GM18517 (cell line): ENCODE measurements around the gene EARS2.
"Not testable (repeated sequence)": the region's sequence is repeated elsewhere in the genome, so short reads cannot be mapped to it uniquely, and the experiment has no call there.

Experiments used
- ATAC-seq: cut with Tn5 transposase; IDR thresholded peaks from one replicate; pipeline ENCODE4 v1.9.1; 2021; ENCODE audit warnings: mild to moderate bottlenecking, moderate library complexity; ENCODE audit not compliant: unreplicated experiment

Gene EARS2

DNA sequence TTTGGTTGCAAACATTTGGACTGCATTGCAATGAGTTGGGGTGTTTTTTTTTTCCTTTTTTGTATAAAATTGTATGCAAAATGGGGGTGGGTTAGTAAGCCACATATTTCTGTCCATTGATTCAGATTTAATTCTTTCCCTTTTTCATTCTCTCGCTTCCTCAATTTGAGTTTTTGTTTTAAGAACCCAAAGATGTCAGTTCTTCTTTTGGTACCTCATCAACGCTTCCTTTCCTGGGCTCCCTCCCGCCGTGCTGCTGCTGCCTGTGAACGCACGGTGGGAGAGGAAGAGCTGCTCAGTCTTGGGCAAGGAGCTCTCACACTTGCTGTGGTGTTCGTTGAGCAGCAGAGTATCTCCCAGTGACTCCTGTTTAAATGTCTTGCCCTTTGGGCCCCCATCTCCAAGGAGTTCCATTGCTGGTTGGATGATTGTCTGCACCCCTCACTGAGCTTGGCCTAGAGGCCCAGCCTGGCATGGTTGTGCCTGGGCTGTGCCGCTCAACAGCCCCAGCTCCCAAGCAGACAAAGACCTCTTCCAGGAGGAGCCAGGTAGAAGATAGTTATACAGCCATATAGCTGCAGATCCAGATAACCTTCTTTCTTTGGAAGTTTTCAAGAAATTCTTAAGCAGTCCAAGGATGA is 14.0 kb upstream of the EARS2 start:
- ATAC-seq: no peak

DNA sequence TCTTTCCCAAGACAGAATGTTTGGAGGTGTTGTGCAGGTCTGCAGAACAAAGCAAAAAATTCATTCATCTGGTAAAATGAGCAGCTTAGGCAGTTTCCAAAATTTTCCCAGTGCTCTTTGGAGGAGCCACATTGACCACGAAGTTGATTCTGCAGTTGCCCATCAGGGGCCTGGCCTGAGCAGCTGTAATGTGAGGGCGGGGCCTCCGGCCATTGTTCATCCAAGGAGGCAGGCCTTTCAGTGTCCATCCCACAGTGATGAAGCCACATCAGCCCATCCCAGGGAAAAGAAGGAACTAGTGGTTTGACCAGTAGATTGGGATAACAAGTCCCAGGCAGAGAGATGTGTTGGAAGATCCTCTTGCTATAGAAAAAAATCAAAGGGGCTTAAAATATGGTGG is 10.5 kb upstream of the EARS2 start:
- no peak for ATAC-seq

DNA sequence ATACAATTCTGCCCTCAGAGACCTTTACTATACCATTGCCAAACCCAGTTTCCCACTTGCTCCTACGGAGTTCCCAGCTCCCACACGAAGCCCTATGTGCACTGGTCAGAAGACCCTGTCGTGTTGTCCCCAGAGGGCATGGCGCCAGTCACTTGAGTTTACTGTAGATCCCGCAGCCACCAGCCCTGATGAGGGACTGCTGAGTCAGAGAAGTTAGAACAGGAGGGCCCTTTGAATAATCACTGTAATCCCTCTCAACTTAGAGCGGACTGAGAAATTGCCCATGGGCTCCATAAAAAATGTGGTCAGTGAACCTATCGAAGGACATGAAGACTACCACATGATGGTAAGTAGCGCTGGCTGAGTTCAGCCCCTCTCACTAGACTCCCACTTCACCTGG is 9.6 kb upstream of the EARS2 start:
- ATAC-seq: no peak

DNA sequence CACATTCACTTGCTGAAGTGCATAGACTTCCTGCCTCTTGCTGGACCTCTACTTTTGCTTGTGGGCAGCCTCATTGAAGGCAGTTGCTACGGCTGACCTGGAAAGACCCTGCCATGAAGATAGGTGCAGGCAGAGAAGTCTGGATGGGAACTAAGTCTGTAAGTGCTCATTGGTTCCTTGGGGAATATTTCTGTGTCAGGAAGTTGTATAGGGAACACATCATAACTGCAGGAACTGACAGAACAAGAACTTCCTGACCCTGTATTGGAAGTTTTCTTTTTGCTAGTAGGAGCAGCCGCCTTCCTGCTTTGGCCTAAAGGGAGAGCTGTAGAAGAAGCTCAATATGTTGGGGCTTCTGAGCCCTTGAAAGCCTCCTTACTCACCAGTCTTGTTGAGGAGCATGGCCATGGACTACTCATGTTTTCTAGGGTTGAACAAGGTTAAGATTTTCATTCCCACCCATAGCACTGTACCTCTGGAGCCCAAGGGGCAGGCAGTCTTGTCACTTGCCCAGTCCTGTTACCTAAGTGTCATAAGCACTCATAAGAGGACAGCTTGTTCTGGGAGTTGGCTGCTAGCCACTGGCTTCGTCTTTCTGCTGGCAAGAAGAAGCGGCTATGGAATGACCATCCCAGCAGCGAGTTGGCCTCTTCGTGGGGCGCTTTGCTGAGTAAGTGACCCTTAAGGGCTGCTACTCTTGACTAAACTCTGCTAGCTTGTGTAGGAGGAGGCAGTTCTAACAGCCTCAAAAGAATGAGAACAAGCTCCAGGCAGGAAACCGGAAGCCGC is 7.6 kb upstream of the EARS2 start:
- ATAC-seq: no peak

DNA sequence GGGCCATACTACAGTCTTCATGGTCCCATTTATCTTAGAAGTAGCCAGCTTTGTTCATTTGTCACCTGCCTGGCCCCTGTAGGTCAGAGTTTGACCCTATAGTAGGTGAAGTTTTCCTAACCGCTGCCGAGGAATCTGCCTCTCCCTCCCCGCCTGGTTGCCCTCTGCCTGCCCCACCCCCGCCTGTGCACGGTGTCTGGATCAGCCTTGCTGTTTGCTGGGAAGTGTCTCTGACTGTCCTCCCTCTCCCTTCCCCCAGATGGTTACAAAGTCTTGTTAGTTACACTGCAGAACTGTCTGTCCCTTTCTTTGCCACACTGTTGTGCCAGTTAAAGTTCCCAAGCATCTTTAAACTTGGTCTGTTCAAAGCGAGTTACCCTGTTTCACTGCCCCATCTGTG is 6.0 kb upstream of the EARS2 start:
- no peak for ATAC-seq

DNA sequence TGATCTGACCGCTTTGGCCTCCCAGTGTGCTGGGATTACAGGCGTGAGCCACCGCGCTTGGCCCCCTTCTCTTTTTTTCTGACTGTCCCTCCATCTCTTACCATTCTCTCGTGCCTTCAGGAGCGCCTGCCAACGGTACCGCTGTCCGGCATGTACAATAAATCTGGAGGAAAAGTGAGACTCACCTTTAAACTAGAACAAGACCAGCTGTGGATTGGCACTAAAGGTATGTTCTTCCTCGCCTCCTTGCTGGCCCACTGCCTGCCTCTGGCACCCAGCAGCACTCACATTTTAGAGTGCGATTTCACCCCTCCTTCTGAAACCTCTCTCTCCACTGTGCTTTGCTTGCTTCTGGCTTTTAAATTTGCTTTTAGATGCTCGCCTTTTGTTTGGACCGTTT is 5.4 kb upstream of the EARS2 start:
- no peak for ATAC-seq

DNA sequence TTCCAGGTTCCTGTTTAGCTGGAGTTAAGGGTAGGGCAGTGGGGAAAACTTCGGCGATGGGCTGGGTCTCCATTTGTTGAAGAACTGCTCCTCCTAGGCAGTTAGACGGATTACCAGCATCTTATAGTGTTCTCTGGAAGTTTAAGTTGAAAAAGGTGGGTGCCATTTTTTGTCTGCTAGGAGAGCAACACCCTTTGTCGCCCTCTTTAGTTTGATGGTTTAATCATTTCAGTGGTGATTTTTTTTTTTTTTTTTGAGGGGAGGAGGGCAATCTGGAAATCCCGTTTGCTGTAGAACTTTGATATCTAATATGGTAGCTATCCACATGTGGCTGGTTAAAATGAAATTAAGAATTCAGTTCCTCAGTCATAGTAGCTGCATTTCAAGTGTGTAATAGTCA is 4.4 kb upstream of the EARS2 start:
- no peak for ATAC-seq

DNA sequence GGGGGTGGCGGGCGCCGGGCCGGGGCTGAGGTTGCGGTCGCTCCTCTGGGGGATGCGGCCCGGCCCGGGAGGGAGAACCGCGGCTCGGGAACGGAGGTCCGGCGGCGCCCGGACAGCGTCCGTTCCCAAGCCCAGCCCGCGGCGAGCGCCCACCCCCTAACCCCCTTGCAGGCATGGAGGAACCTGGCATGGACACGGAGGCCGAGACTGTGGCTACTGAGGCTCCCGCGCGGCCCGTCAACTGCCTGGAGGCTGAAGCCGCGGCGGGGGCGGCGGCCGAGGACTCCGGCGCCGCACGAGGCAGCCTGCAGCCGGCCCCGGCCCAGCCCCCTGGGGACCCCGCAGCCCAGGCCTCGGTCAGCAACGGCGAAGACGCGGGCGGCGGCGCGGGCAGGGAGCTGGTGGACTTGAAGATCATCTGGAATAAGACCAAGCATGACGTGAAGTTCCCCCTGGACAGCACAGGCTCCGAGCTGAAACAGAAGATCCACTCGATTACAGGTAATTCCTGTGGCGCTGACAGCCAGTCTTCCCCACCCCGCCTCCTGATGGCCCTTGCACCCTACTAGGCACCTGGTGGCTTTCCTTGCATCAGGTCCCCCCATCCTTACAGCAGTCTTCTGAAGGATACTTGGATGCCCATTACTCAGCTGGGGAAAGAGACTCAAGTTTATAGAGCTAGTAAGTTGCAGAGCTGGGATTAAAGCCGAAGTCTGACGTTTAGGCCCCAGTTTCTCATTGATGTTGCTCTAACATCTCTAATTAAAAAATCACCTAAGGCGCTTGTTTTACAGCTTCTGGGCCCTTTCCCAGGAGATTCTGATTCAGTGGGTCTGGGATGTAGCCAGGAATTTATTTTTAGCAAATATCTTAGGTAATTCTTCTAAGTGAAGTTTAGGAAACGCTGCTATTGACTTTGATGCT is 891 bp upstream of the EARS2 start:
- peak; percentile 10 for ATAC-seq

DNA sequence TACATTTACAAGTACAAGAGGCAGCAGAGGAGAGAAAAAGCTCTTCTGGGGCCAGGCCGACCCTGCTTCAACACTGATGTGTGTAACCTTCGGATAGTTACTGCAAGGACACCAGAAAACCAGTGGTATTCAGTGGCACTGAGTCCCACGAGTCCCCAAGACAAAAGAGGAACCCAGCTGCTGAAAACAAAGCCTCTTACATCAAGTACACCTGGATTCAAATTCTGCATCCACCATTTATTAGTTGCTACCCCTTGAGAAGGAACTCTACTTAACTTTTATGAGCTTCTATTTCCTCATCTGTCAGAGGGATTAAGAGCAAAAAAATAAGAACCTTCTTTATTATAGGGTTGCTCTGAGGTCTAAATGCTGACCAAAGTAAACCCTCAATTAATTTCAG is 2.6 kb downstream of the EARS2 start:
- ATAC-seq: no peak

DNA sequence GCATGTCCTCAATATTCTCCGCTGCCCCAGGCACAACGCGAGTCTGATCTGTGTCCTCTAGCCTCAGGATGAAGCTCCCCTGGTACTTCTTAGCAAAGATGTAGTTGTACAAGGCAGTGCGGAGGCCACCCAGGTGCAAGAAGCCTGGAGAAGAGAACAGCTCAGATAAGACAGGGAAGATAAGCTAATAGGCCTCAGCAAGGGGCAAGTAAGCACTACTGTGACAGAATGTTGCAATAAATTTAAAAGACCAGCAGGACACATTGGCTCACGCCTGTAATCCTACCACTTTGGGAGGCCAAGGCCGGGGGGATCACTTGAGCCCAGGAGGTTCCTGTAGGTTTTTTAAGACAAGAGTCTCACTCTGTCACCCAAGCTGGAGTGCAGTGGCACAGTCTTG is 5.0 kb downstream of the EARS2 start:
- no peak for ATAC-seq

DNA sequence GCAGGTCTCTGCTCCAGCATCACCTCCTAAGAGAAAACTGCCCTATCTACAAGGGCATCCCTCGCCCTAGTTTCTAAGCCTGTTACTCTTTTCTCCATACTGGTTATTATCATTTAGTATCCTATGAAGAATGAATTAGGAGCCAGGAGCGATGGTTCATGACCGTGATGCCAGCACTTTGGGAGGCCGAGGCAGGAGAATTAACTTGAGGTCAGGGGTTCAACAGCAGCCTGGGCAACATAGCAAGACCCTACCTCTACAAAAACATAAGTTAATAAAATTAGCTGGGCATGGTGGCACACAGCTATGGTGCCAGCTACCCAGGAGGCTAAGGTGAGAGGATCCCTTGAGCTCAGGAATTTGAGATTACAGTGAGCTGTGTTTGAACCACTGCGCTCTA is 7.2 kb downstream of the EARS2 start:
- ATAC-seq: no peak

DNA sequence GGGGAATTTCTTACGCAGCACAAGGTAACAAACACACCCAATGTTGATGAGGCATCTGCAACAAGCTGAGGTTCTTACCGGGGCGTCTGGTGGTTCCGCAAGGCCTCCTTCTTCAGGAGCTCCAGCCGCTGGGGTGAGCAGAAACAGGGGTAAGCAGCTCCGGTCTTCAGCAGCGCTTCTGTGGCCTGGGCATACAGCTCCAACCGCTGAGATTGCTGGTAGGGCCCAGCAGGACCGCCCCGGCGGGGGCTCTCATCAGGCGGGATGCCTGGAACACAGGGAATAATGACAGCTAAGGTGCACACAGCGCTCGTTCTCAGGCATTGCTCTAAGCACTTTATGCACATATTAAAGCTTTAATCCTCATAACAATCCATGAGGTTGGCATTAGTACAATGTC is 12.7 kb downstream of the EARS2 start:
- ATAC-seq: no peak

DNA sequence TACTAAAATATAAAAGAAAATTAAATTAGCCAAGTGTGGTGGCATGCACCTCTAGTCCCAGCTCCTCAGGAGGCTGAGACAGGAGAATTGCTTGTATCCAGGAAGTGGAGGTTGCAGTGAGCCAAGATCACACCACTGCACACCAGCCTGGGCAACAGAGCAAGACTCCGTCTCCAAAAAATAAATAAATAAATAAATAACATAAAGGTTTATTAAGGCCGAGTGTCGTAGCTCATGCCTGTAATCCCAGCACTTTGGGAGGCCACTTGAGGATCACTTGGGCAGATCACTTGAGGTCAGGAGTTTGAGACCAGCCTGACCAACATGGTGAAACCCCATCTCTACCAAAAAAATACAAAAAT is 16.4 kb downstream of the EARS2 start:
- ATAC-seq: not testable (repeated sequence)

DNA sequence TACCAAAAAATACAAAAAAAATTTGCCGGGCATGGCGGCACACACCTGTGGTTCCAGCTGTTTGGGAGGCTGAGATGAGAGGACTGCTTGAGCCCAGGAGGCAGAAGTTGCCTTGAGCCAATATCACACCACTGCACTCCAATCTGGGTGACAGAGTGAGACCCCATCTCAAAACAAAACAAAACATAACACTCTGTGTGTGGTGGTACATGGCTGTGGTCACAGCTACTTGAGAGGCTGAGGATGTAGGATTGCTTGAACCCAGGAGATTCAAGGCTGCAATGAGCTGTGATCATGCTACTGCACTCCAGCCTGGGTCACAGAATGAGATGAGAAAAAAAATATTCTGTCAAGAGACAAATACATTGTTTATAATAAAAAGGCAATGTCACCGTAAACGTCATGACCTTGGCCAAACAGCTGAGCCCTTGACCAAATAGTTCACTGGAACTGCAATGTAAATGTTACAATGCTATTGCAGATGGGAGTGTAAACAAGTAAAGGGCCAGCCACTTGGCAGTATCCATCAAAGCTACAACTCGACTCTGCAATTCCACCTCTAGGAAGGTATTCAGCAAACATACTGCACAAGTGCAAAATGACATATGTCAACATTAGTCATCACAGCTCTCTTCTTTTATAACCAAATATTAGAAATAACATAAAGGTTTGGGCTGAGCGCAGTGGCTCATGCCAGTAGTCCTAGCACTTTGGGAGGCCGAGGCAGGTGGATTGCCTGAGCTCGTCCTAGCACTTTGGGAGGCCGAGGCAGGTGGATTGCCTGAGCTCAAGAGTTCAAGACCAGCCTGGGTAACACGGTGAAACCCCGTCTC is 16.9 kb downstream of the EARS2 start:
- no peak for ATAC-seq

DNA sequence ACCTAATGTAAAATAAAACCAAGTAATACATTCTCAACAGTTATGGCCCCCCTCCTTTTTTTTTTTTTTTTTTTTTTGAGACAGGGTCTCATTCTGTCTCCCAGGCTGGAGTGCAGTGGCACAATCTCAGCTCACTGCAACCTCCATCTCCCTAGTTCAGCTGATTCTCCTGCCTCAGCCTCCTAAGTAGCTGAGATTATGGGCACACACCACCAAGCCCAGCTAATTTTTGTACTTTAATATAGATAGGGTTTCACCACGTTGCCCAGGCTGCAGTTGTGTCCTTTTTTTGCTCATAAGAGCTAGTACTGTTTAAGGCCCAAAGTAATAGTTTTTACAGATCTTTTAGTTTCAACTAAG is 18.3 kb downstream of the EARS2 start:
- no peak for ATAC-seq

DNA sequence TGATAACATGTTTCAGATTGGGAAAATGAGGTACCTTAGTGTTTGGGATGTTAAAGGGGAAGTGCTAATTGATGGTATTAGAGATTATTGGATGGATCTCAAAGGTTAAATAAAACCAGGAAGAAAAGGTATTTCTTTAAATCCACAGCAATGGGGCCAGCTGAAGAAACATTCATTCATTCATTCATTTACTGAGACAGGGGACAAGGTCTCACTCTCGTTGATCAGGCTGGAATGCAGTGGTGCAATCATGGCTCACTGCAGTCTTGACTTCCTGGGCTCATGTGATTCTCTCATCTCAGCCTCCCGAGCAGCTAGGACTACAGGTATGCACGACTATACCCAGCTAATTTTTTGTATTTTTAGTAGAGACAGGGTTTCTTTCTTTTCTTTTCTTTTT is 19.8 kb downstream of the EARS2 start:
- ATAC-seq: no peak

DNA sequence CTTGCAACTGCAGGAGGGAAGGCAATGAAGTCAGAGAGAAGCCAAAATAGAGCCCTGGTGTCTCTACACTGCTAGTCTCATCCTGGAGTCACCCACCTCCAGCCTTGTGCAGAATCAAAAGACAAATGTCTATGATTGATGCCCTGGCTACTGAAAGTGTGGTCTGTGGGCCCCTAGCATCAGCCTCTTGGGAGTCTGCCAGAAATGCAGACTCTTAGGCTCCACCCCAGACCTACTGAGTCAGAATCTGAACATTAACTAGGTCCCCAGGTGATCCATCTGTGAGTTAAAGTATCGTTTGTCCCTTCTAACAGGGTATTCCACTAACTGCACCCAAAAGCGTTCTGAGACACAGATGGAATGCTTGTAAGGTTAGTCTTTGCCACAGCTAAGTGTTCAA is 21.2 kb downstream of the EARS2 start:
- ATAC-seq: no peak

DNA sequence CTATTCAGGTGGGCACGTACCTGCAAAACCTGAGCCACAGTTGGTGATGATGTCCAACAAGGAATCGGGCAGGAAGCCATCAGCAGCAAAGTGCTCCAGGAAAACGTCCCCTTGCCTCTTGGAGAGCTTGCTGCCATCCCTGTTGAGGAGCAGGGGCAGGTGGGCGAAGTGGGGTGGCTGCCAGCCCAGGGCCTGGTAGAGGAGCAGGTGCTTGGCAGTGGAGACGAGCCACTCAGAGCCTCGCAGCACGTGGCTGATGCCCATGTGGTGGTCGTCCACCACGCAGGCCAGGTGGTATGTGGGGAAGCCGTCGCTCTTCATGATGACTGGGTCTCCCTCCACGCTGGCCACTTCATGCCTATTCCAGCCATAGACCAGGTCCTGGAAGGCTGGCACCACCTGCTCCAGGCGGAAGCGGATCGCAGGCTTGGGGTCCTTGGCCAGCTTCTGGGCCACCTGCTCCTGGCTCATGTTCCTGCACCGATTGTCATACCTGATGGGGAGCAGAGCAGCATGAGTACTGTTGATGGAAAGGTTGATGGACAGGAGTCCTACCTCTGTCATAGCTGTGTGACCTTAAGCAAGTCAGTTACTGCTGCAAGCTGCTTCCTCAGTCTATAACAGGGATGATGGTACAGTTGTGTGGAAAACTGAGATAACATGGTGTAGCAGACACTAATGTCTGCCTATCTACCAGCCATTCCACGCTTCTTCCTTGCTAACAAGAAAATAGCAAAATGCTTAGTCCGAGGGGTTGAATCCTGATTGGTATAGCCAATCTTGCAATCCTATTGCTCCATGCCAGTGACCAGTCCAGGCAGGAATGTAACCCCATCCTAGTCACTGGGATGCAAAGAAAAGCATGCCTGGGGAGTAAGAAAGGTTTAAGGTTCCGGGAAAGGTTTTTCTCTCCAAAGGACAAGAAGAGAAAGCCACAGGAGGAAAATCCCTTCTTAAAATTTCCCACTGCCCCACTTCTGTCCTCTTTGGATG is 22.0 kb downstream of the EARS2 start:
- no peak for ATAC-seq

DNA sequence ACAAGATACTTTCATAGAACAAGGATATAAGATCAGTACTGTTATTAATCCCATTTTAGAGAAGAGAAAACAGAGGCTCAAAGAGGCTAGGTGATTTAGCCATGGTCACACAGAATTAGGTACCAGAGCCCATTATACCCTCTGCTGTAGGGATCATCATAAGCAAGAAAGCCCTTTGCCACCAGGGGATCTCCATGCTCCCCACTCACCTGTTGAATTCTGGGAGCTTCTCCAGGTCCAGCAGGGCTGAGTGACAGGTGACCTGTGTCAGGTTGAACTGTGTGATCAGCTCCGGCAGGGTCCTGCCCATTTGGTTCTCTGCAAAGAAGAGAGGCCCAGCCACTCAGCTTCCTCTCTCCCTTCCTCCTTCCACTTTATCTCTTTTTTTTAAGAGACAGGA is 24.7 kb downstream of the EARS2 start:
- ATAC-seq: no peak

DNA sequence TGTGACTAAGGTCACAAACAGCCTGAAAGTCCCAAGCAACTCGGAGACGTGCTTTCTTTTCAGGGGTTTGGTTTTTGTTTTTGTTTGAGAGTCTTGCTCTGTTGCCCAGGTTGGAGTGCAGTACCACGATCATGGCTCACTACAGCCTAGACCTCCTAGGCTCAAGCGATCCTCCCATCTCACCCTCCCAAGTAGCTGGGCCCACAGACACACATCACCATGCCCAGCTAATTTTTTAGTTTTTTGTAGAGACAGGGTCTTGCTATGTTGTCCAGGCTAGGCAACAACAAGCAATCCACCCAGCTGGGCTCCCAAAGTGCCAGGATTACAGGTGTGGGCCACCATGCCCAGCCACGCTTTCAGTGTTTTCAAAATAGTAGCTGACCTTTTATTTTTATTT is 27.1 kb downstream of the EARS2 start:
- ATAC-seq: no peak
